GM21381 (cell line): ENCODE results near the gene RHBDF1.

Experiments
- ATAC-seq: cut with Tn5 transposase; IDR thresholded peaks from one replicate; pipeline ENCODE4 v1.9.1; 2021; ENCODE audit warnings: mild to moderate bottlenecking, moderate library complexity; ENCODE audit not compliant: unreplicated experiment

Gene RHBDF1

GRCh38 chr16:96935-97381 is 24.5 kb upstream of the RHBDF1 start:
- ATAC-seq: no peak

GRCh38 chr16:94918-95265 is 22.5 kb upstream of the RHBDF1 start:
- ATAC-seq: no peak

DNA sequence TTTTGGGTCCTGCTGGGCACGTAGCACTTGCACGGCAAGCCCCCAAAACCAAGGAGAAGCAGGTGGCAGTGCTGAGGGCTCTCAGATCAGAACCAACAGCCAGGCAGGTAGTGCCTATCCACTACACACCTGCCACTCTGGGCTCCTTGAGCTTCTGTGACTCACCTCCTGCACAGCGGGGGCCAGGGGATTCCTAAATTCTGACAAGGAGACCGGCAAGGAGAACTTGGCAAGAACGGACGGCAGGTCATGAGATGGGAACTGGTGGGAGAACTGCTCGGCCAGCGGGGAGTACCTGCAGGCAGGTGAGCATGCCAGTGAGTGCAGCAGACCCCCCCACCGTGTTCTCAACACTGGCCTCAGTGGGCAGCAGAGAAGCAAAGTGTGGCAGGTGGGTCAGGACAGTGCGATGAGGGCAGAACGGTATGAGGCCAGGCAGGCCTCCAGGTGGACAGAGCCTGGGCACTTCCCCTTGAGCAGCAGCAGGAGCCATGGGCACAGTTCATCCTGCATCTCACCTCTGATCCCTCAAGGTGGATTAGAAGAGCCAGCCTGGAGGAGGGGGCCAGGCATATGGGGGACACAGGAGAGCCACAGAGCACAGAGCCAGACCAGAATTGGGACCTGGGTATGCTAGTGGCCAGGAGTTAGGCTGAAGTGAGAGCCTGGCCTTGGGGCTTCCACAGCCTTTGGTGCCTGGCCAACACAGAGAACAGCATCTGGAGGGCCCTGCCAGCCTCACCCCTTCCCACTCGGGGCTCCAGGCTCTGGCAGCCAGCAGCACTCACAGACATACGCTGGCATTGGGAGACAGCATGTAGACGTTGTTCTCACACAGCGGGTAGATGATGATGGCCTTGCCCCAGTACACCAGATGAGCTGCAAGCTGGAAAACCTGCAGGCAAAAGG is 20.3 kb upstream of the RHBDF1 start:
- ATAC-seq: no peak

GRCh38 chr16:91484-91883 is 19.1 kb upstream of the RHBDF1 start:
- ATAC-seq: no peak

DNA sequence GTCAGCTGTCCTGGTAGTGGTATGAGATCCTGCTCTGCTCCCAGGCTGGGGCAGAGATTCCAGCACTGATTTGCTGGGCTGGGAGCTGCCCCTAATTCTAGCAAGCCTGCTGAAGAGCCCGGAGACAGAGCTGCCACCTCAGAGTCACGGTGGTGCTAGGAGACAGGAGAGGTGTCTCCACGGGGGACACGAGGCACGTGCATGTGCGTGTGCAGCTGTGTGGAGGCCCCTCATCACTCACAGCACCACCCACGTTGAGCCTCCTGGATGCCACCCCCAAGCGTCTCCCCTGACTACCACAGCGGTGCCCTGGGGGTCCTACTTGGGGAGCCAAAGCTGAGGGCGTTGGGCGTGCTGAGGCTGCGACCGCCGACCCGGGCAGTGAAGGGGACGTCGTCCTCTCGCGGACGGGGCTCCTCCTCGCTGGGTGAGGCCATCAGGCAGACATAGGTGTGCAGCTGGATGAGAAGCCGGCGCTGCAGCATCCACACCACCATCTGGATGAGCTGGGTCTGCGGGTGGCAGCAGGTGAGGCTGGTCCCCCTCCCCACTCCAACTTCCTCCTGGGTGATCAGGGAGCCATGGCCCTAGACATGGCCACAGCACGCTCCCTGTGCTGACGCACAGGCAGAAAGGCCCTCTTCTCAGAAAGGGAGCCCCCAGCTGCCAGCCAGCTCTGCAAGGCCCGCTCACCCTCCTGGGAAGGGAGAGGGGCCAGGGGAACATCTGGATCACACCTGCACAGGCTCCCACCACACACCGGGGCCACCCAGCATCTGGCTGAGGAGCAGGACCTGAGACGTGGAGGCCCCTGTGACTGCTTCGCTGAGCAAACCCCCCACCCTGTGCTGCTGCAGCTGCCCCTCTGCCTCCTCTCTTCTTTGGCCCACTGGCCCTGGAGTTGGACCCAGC is 17.2 kb upstream of the RHBDF1 start:
- no peak for ATAC-seq

GRCh38 chr16:88613-89012 is 16.2 kb upstream of the RHBDF1 start:
- no peak for ATAC-seq

GRCh38 chr16:86483-86952 is 14.1 kb upstream of the RHBDF1 start:
- ATAC-seq: no peak

DNA sequence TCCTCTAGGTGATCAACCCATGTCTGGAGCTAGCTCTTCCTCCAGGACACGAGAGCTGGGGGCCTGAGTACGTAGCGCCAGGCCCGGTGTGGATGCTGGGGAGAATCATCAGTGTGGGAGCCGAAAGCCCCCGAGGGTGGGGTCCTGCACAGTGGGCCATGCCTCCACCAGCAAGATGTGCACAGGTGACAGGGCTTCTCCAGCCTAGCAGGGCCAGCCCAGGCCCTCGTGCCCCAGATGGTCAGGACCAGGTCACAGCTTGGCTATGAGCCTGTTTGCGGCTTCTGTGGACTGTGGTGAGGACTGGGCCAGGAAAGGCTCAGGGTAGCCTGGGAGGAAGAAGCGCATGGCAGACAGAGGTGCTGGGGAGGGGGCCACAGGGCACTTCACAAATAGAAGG is 13.4 kb upstream of the RHBDF1 start:
- no peak for ATAC-seq

- ATAC-seq: no peak
Observed at GRCh38 chr16:85407-85782, 13.0 kb upstream of the RHBDF1 start.

GRCh38 chr16:84718-85406 is 12.4 kb upstream of the RHBDF1 start:
- peak; percentile 52 for ATAC-seq

GRCh38 chr16:83781-84615 is 11.6 kb upstream of the RHBDF1 start:
- no peak for ATAC-seq

GRCh38 chr16:83060-83603 is 10.7 kb upstream of the RHBDF1 start:
- no peak for ATAC-seq

DNA sequence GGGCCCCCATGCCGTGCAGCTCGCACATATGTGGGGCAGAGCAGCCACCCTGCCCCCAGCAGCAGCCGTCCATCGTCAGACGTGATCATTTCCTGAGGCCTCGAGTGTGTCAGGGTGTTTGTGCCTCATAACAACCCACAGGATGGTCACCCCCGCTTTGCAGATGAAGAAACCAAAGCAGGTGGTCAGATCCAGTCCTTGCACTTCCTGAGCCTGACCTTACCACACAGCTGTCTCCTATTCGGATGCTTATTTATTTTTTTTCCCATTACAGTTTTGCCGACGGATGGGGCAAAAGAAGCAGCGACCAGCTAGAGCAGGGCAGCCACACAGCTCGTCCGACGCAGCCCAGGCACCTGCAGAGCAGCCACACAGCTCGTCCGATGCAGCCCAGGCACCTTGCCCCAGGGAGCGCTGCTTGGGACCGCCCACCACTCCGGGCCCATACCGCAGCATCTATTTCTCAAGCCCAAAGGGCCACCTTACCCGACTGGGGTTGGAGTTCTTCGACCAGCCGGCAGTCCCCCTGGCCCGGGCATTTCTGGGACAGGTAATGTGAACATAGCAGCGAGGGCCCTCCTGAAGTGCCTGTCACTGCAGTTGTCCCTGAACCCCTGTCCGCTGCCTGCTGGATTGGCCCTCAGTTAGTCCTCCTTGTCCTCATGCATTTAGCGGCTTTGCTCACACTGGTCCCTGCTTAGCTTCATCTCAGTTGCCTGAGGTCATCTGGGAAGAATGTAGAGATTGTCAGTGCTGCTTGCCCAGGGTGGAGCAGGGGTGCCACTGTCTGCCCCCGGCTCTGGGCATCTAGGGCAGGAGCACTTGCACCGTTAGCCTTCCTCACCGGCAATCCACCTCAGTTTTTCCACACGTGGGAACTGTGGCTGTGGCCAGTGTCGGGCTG is 7.0 kb upstream of the RHBDF1 start:
- ATAC-seq: no peak

GRCh38 chr16:78444-79150 is 6.2 kb upstream of the RHBDF1 start:
- ATAC-seq: no peak

- ATAC-seq: peak; percentile 76
Observed at GRCh38 chr16:77807-78443, 5.5 kb upstream of the RHBDF1 start, which contains the start of gene MPG. MPG (plus strand) TSS chr16:78225; CDS start chr16:78310, 85 bp downstream.

DNA sequence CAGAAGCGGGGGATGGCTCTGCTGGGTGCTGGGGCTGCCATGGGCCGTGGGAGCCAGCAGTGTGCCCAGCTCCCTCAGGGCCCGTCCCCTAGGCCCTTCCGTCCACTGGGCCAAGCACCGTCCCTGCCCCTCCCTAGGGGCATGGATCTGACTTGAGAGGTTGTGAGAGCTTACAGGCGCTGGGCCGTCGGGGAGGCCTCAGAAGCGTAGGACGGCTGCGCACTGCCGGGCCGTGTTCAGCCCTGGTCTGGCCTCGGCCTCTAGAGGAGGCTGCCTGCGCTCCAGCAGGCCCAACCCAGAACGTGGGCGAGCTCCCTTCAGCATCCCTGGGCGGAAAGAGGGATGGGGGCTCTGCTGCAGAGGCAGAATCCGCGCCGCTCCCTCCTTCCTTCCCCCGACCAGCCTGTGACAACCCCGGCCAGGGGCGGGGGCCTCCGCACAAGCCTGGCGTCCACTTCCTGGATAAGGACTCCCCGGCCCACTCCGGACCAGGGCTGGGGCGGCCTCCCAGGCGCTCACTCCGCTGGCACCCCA is 4.9 kb upstream of the RHBDF1 start:
- peak; percentile 27 for ATAC-seq

DNA sequence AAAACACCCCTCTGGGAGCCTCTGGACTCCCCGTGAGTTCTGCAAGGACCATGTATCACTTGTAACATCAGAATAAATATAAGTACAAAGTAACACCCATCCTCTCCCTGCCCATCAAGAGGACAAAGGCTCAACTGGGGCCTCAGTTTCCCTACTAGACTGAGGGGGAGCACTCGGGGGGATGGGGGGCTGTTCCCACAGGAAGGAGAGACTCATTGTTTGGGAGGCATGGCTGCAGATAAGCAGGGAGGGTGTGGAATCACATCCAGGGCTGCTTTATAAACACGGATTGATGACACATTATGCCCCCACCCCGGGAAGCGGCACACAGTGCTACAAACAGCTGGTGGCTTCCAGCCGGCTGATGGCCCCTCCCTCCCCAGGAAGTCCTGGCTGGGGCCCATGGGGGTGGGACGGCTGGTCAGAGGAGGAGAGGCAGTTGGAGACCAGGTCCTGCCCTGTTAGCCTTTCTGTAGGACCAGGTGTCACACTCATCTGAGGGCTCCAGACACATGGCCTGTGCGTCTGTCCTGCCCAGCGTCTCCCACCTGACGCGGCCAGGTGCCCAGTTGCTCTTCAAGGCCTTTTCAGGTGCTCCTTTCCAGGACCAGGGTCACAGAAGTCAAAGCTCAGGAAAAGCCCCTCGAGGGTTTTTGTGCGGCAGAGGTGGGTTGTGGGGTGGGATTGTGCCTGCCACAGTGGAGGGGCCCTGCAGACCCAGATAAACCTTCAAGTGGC is 4.3 kb upstream of the RHBDF1 start:
- ATAC-seq: no peak
